ENCODE data around the gene RCAN2. TPM values are rescaled to one million over a fixed set of nuclear protein-coding genes. Genes with fewer than 3 reads are reported as not detected.

RCAN2 gene
- total and polyA plus RNA-seq, 11 donors = 86.4 to 331 (median 311) TPM

- Histone ChIP-seq H3K27ac (no peak overlapping the region), H3K4me1 (no peaks in the 10 kb centered on the region), H3K36me3 (no peaks in the 10 kb centered on the region), H3K9me3 (peaks cover 0 to 7% (median 0%) of the 10 kb centered on the region in 12 donors), H3K27me3 (no peaks in the 10 kb centered on the region), H3K4me3 (no peak overlapping the region)
- TF ChIP-seq POLR2A (IDR thresholded peaks at IDR 0.05) (no peak), CTCF (IDR thresholded peaks at IDR 0.05) (no peak)
- 95 to 98% (median 97%) methylated on average over 20 to 29 of the region's 29 CpGs for WGBS, 4 donors
- ATAC-seq = no peak
- DNase-seq = no peak
- intact Hi-C loops (cut with DNase I) = loop anchor here in 6 of 10 donors (5.0 to 10.0 kb wide), 5 partner anchors 100 to 270 kb away; no protein-coding TSS in a partner anchor
These were observed 286.2 kb downstream of the RCAN2 start for GRCh38 chr6:46204880-46205650.

GRCh38 chr6:46203391-46204177 lies 287.7 kb downstream of the RCAN2 start:
- ATAC-seq (no peak), DNase-seq (no peak)
- Histone ChIP-seq H3K36me3 (no peaks in the 10 kb centered on the region), H3K27ac (no peak overlapping the region), H3K9me3 (peaks cover 0 to 7% (median 0%) of the 10 kb centered on the region in 12 donors), H3K4me1 (no peaks in the 10 kb centered on the region), H3K4me3 (no peak overlapping the region), H3K27me3 (no peaks in the 10 kb centered on the region)
- TF ChIP-seq POLR2A (IDR thresholded peaks at IDR 0.05) (no peak), CTCF (IDR thresholded peaks at IDR 0.05) (no peak)
- WGBS, 4 donors = 52 to 74% (median 58%) methylated on average over 2 of the region's 2 CpGs
- intact Hi-C loops (cut with DNase I) = loop anchor here in 3 of 10 donors (10.0 kb wide), 3 partner anchors 99 to 269 kb away; no protein-coding TSS in a partner anchor

GRCh38 chr6:46201702-46202101 lies 289.5 kb downstream of the RCAN2 start:
- 71 to 76% (median 75%) methylated on average over 4 of the region's 4 CpGs for WGBS, 4 donors
- intact Hi-C loops (cut with DNase I) = loop anchor here in 3 of 10 donors (10.0 kb wide), 3 partner anchors 97 to 267 kb away; no protein-coding TSS in a partner anchor
- ATAC-seq = no peak
- no peaks in the 10 kb centered on the region for H3K36me3 ChIP-seq
- no peak overlapping the region for H3K4me3 ChIP-seq
- H3K9me3 ChIP-seq = peaks cover 0 to 7% (median 0%) of the 10 kb centered on the region in 12 donors
- no peak for DNase-seq
- no peaks in the 10 kb centered on the region for H3K4me1 ChIP-seq
- H3K27ac ChIP-seq = no peak overlapping the region
- H3K27me3 ChIP-seq = no peaks in the 10 kb centered on the region
- TF ChIP-seq CTCF (IDR thresholded peaks at IDR 0.05) = no peak
- TF ChIP-seq POLR2A (IDR thresholded peaks at IDR 0.05) = no peak

- WGBS, 4 donors = 70 to 83% (median 81%) methylated on average over 5 of the region's 5 CpGs
These were observed 291.9 kb downstream of the RCAN2 start for GRCh38 chr6:46199387-46199786.

More at GRCh38 chr6:46199387-46199786, 291.9 kb downstream of the RCAN2 start:
- H3K4me1 ChIP-seq = no peaks in the 10 kb centered on the region
- intact Hi-C loops (cut with DNase I) = no loop called here
- H3K4me3 ChIP-seq = no peak overlapping the region
- H3K27me3 ChIP-seq = no peaks in the 10 kb centered on the region
- no peak for TF ChIP-seq POLR2A (IDR thresholded peaks at IDR 0.05)
- TF ChIP-seq CTCF (IDR thresholded peaks at IDR 0.05) = no peak
- ATAC-seq = peak in 1 of 4 donors; percentile 41
- no peak overlapping the region for H3K27ac ChIP-seq
- DNase-seq = no peak
- no peaks in the 10 kb centered on the region for H3K36me3 ChIP-seq
- H3K9me3 ChIP-seq = peaks cover 0 to 7% (median 0%) of the 10 kb centered on the region in 12 donors

All from heart left ventricle (tissue), 16 donors.